GM12891 (cell line): ENCODE results near the gene SMG9.

Experiments
- POLR2A ChIP-seq: IDR thresholded peaks from 2 replicates; pipeline ENCODE4 v1.6.1; 2011; ENCODE audit warnings: low read depth, low read length, control low read depth
- POLR2AphosphoS5 ChIP-seq: IDR thresholded peaks from 2 replicates; pipeline ENCODE4 v1.6.1; 2011; ENCODE audit warnings: low read depth, low read length, control low read depth
- SPI1 ChIP-seq: IDR thresholded peaks from 2 replicates; pipeline ENCODE4 v1.6.1; 2011; ENCODE audit warnings: low read depth, low read length, control low read depth

DNA sequence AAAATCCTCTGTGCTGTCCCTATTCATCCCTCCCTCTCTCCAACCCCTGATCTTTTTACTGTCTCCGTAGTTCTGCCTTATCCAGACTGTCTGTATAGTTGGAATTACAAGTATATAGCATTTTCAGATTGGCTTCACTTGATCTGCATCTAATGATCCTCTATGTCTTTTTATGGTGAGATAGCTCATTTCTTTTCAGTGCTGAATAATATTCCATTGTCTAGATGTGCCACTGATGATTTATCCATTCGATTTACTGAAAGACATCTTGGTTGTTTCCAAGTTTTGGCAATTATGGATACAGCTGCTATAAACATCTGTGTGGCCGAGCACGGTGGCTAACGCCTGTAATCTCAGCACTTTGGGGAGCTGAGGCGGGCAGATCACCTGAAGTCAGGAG is 19.7 kb downstream of the SMG9 start:
- TF ChIP-seq POLR2AphosphoS5: no peak
- no peak for TF ChIP-seq POLR2A
- TF ChIP-seq SPI1: no peak
